HepG2 (cell line): ENCODE measurements around the gene LIN28A. TPM values are rescaled to one million over a fixed set of nuclear protein-coding genes. Genes with fewer than 3 reads are reported as not detected.

Source experiments
- FOSL2 ChIP-seq: sonication (generic); formaldehyde crosslinking; IDR thresholded peaks from 2 replicates; pipeline ENCODE4 v1.4.0; 2020; ENCODE audit warnings: missing genetic modification reagents
- FOXC1 ChIP-seq: sonication (generic); formaldehyde crosslinking; IDR thresholded peaks from 2 replicates; pipeline ENCODE4 v1.8.0; 2022; ENCODE audit warnings: mild to moderate bottlenecking, missing genetic modification reagents, borderline replicate concordance
- GATA4 ChIP-seq: sonication (generic); IDR thresholded peaks from 2 replicates; pipeline ENCODE4 v1.6.1; 2016; ENCODE audit warnings: antibody characterized with exemption, low read depth, borderline replicate concordance
- HNRNPL ChIP-seq: fragments of 200-400 bp; formaldehyde crosslinking; IDR thresholded peaks from 2 replicates; pipeline ENCODE4 v1.6.1; 2017; ENCODE audit warnings: mild to moderate bottlenecking, low read depth, low read length
- KMT2A ChIP-seq: sonication (generic); formaldehyde crosslinking; IDR thresholded peaks from 2 replicates; pipeline ENCODE4 v1.4.0; 2020; ENCODE audit warnings: missing genetic modification reagents
- RARG ChIP-seq: sonication (generic); formaldehyde crosslinking; IDR thresholded peaks from 2 replicates; pipeline ENCODE4 v1.4.0; 2020; ENCODE audit warnings: low read depth, mild to moderate bottlenecking, missing genetic modification reagents
- SETDB1 ChIP-seq: sonication (generic); formaldehyde crosslinking; IDR thresholded peaks from 2 replicates; pipeline ENCODE4 v1.5.1; 2020; ENCODE audit warnings: missing genetic modification reagents, mild to moderate bottlenecking, borderline replicate concordance
- SOX13 ChIP-seq, 3 experiments: fragments of 450-650 bp in 1 of 3; sonication (generic) in 1 of 3; formaldehyde crosslinking in 1 of 3; IDR thresholded peaks in 2 of 3; conservative IDR thresholded peaks in 1 of 3; 2 replicates each; pipeline versions ENCODE4 v1.5.0 to v1.6.1; 2016 to 2020; ENCODE audit warnings: antibody characterized with exemption in 1 of 3, mild to moderate bottlenecking in 1 of 3, missing compliant biosample characterization in 1 of 3, missing genetic modification reagents in 1 of 3, moderate library complexity in 1 of 3
- ZMYM4 ChIP-seq: sonication (generic); formaldehyde crosslinking; IDR thresholded peaks from 2 replicates; pipeline ENCODE4 v1.8.1; 2023; ENCODE audit warnings: mild to moderate bottlenecking, missing genetic modification reagents
- ZNF33A ChIP-seq: sonication (generic); formaldehyde crosslinking; IDR thresholded peaks from 2 replicates; pipeline ENCODE4 v1.5.1; 2020; ENCODE audit warnings: missing genetic modification reagents, mild to moderate bottlenecking, moderate library complexity, borderline replicate concordance
- ZNF776 ChIP-seq: sonication (generic); formaldehyde crosslinking; IDR thresholded peaks from 2 replicates; pipeline ENCODE4 v1.4.0; 2020; ENCODE audit warnings: mild to moderate bottlenecking, missing genetic modification reagents
- ZSCAN31 ChIP-seq: sonication (generic); formaldehyde crosslinking; IDR thresholded peaks from 2 replicates; pipeline ENCODE4 v1.5.0; 2020; ENCODE audit warnings: low read depth, mild to moderate bottlenecking, missing genetic modification reagents
- polyA plus RNA-seq, 8 experiments: library from polyadenylated mRNA; depleted of rRNA in 3 of 8; stranded (reverse) in 7 of 8; unstranded in 1 of 8; fragments of >200 nt; fragmentation: Illumina TruSeq in 4 of 8; extraction: Trizol in 4 of 8; gene quantifications; 2 replicates each; pipeline versions ENCODE4 v1.2.1 to v1.2.3, GENCODE V29; 2011 to 2016; ENCODE audit warnings: low read depth in 4 of 8, missing spikeins in 1 of 8, mixed read lengths in 1 of 8; ENCODE audit not compliant: insufficient read depth in 1 of 8
- total RNA-seq, 5 experiments: library from RNA; depleted of rRNA; stranded (reverse); fragments of >200 nt; fragmentation: Illumina TruSeq; extraction: Trizol; gene quantifications; 2 replicates each; pipeline ENCODE4 v1.2.3, GENCODE V29; 2016; ENCODE audit warnings: low read depth in 1 of 5
- TF ChIP-seq, protein P1 (sequence below): sonication (generic); formaldehyde crosslinking; conservative IDR thresholded peaks from 2 replicates; pipeline ENCODE4 v1.4.0; 2020; ENCODE audit warnings: missing genetic modification reagents
- TF ChIP-seq, protein P2 (sequence below): sonication (generic); formaldehyde crosslinking; IDR thresholded peaks from 2 replicates; pipeline ENCODE4 v1.4.0; 2020; ENCODE audit warnings: missing genetic modification reagents, borderline replicate concordance
- TF ChIP-seq, protein P3 (sequence below): sonication (generic); formaldehyde crosslinking; IDR thresholded peaks from 2 replicates; pipeline ENCODE4 v1.5.1; 2020; ENCODE audit warnings: missing genetic modification reagents, mild to moderate bottlenecking, borderline replicate concordance
- TF ChIP-seq, protein P4 (sequence below): IDR thresholded peaks from 2 replicates; pipeline ENCODE4 v1.6.1; 2016; ENCODE audit warnings: missing compliant biosample characterization, missing genetic modification reagents, borderline replicate concordance
- TF ChIP-seq, protein P5 (sequence below): sonication (generic); formaldehyde crosslinking; IDR thresholded peaks from 2 replicates; pipeline ENCODE4 v1.4.0; 2020; ENCODE audit warnings: missing genetic modification reagents
- TF ChIP-seq, protein P6 (sequence below): IDR thresholded peaks from 2 replicates; pipeline ENCODE4 v1.6.1; 2016

LIN28A gene
- total and polyA plus RNA-seq, 2 of the 13 experiments (the other 11 are each of a cell fraction or from before 2014, with no cell fraction given) = not detected

DNA sequence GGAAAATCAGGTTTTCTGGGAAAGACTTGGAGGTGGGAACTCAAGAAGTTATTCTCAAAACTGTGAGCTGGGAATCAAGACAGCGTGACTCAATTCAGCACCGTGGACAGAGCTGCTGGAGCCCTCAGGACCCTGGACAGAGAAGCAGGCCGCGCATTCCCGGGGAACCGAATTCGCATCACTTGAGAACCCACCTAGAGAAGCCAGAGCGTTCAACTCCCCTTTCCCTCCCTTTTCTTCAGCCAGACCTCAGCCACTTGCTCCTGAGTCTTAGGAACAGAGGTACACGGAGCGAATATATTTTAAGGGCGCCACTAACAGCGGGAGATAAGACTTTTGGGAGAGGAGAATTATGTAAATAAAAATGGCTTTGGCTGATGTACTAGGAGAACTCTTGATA, 2.0 kb upstream of the LIN28A start (continued):
- TF ChIP-seq, protein P1, sequence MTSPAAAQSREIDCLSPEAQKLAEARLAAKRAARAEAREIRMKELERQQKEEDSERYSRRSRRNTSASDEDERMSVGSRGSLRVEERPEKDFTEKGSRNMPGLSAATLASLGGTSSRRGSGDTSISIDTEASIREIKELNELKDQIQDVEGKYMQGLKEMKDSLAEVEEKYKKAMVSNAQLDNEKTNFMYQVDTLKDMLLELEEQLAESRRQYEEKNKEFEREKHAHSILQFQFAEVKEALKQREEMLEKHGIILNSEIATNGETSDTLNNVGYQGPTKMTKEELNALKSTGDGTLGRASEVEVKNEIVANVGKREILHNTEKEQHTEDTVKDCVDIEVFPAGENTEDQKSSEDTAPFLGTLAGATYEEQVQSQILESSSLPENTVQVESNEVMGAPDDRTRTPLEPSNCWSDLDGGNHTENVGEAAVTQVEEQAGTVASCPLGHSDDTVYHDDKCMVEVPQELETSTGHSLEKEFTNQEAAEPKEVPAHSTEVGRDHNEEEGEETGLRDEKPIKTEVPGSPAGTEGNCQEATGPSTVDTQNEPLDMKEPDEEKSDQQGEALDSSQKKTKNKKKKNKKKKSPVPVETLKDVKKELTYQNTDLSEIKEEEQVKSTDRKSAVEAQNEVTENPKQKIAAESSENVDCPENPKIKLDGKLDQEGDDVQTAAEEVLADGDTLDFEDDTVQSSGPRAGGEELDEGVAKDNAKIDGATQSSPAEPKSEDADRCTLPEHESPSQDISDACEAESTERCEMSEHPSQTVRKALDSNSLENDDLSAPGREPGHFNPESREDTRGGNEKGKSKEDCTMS (CRISPR knock-in tag) = peak; percentile 100
- TF ChIP-seq, protein P2, sequence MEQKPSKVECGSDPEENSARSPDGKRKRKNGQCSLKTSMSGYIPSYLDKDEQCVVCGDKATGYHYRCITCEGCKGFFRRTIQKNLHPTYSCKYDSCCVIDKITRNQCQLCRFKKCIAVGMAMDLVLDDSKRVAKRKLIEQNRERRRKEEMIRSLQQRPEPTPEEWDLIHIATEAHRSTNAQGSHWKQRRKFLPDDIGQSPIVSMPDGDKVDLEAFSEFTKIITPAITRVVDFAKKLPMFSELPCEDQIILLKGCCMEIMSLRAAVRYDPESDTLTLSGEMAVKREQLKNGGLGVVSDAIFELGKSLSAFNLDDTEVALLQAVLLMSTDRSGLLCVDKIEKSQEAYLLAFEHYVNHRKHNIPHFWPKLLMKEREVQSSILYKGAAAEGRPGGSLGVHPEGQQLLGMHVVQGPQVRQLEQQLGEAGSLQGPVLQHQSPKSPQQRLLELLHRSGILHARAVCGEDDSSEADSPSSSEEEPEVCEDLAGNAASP = peak; percentile 99
- TF ChIP-seq FOSL2 (CRISPR knock-in tag) (peak; percentile 94), ZSCAN31 (CRISPR knock-in tag) (peak; percentile 100), RARG (CRISPR knock-in tag) (peak; percentile 100), ZNF33A (peak; percentile 100), SETDB1 (CRISPR knock-in tag) (0 out of 2 replicates have a peak, but pooled peaks have one; percentile 30), SOX13 (IDR thresholded peaks at IDR 0.05) (no peak), SOX13 (CRISPR knock-in tag; conservative IDR thresholded peaks at IDR 0.05 in 1 of 2, IDR thresholded peaks at IDR 0.05 in 1 of 2) (peak in 1 of 2 experiments; percentile 95; a peak in 2 of 4 replicates), ZNF776 (CRISPR knock-in tag) (peak; percentile 100), GATA4 (no peak), KMT2A (peak; percentile 99), FOXC1 (CRISPR knock-in tag) (peak; percentile 100), HNRNPL (no peak), ZMYM4 (peak; percentile 98)
- TF ChIP-seq, protein P3, sequence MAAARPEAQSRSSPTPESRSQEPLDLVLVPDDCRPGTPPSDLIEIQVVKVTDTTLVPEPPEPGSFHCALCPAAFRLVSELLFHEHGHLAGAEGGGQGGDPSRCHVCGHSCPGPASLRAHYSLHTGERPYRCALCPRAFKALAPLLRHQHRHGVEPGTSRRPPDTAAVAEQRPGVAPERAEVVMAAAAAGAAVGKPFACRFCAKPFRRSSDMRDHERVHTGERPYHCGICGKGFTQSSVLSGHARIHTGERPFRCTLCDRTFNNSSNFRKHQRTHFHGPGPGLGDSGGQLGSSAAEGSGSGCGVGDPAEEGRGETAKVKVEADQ (CRISPR knock-in tag) = peak; percentile 100
- TF ChIP-seq, protein P4, sequence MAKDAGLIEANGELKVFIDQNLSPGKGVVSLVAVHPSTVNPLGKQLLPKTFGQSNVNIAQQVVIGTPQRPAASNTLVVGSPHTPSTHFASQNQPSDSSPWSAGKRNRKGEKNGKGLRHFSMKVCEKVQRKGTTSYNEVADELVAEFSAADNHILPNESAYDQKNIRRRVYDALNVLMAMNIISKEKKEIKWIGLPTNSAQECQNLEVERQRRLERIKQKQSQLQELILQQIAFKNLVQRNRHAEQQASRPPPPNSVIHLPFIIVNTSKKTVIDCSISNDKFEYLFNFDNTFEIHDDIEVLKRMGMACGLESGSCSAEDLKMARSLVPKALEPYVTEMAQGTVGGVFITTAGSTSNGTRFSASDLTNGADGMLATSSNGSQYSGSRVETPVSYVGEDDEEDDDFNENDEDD = peak; percentile 92
- TF ChIP-seq, protein P5, sequence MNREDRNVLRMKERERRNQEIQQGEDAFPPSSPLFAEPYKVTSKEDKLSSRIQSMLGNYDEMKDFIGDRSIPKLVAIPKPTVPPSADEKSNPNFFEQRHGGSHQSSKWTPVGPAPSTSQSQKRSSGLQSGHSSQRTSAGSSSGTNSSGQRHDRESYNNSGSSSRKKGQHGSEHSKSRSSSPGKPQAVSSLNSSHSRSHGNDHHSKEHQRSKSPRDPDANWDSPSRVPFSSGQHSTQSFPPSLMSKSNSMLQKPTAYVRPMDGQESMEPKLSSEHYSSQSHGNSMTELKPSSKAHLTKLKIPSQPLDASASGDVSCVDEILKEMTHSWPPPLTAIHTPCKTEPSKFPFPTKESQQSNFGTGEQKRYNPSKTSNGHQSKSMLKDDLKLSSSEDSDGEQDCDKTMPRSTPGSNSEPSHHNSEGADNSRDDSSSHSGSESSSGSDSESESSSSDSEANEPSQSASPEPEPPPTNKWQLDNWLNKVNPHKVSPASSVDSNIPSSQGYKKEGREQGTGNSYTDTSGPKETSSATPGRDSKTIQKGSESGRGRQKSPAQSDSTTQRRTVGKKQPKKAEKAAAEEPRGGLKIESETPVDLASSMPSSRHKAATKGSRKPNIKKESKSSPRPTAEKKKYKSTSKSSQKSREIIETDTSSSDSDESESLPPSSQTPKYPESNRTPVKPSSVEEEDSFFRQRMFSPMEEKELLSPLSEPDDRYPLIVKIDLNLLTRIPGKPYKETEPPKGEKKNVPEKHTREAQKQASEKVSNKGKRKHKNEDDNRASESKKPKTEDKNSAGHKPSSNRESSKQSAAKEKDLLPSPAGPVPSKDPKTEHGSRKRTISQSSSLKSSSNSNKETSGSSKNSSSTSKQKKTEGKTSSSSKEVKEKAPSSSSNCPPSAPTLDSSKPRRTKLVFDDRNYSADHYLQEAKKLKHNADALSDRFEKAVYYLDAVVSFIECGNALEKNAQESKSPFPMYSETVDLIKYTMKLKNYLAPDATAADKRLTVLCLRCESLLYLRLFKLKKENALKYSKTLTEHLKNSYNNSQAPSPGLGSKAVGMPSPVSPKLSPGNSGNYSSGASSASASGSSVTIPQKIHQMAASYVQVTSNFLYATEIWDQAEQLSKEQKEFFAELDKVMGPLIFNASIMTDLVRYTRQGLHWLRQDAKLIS (CRISPR knock-in tag) = peak; percentile 98
- TF ChIP-seq, protein P6, sequence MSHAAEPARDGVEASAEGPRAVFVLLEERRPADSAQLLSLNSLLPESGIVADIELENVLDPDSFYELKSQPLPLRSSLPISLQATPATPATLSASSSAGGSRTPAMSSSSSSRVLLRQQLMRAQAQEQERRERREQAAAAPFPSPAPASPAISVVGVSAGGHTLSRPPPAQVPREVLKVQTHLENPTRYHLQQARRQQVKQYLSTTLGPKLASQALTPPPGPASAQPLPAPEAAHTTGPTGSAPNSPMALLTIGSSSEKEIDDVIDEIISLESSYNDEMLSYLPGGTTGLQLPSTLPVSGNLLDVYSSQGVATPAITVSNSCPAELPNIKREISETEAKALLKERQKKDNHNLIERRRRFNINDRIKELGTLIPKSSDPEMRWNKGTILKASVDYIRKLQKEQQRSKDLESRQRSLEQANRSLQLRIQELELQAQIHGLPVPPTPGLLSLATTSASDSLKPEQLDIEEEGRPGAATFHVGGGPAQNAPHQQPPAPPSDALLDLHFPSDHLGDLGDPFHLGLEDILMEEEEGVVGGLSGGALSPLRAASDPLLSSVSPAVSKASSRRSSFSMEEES = peak; percentile 100
